ENCODE measurements around the gene HS6ST3.

HS6ST3 gene

DNA sequence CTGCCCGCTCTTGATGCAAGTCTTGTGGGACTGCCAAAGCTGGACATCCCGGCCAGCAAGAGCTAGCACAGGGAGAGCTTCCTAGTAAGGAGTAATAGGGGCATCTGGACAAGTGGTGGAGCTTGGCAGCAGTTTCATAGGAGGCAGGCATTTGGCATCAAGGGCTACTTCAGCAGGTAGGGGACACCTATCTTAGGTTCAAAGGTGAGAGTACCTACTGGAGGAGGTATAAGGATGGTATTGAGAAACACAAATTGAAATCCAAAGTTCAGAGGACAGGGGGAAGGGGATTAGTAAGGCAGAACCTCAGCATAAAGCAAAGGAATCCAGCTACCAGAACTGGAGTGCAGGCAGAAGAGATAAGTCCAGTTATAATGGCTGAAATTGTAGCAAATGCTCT, 462.7 kb downstream of the HS6ST3 start:
- no peak for DNase-seq

DNA sequence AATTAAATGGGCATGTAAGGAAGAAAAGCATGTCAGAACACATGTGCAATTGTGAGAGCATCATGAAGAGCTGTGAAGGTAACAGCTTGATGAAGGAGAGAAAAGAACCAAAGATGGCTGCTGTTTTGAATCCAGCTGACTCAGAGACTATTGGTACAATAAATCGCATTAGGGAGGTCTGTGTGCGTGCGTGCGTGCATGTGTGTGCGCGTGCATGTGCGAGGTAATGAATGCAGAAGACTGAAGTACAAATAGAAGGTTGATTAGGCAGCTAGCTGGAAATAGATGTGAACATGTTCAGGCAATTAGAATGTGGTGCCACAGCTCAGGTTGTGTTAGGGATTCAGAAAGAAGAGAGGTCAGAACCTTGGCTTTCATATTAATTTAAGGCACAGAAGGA, 463.9 kb downstream of the HS6ST3 start:
- no peak for DNase-seq

DNA sequence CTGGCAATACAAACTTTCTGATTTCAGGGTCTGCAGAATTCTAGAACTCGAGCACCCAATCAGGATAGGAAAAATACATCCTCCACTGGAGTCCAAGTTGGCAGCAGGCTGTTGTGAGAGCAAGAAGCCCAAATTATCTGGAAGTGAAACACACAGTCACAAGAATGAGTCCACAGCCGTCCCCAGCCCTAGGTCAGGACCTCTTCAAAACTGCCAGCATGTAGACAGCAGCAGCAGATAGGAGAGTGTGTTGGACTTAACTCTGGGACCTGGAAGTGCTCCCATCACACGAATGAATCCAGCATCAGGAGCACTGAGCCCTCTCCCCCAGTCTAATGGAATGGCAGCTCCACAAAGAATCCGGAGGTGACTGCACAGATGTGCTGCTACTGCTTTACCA, 483.7 kb downstream of the HS6ST3 start:
- DNase-seq: no peak

GRCh38 chr13:96575423-96576320, 485.8 kb downstream of the HS6ST3 start:
- no peak for DNase-seq

DNA sequence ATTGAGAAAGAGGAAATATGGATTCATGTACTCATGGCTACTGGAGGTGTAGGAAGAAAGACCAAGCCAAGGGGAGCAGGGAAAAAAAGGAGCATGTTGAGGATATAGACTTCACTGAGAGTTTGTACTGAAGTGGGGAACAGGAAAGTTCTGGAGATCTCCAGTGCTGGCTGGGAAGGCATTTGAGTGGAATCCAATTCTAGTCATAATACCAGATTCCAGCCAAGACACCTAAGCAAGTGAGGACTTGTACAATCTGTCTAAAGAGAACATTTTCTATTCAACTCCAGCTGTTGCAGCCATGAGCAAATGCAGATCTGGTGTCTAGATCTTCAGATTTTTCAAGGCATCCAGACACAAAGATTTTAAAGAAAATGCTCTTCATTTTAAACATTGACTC, 491.8 kb downstream of the HS6ST3 start:
- no peak for DNase-seq

DNA sequence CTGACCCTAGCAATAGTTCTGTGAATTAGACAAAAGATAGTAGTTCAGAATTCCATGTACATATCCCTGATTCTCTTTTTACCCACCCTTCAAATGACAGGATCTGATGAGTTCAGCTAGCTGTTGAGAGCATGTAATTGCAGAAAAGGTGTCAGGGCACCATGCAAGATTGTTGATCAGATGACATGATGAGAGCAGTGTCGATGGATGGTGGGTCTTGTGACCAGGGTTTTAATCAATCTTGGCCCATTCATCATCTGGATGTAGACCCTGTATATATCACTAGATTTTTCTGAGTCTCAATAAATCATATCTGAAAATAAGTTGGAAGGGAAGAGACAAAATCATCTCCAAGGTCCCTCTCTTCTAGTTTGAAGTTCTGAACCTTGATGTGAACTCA, 525.3 kb downstream of the HS6ST3 start:
- DNase-seq: no peak

GRCh38 chr13:96617528-96617927, 527.6 kb downstream of the HS6ST3 start:
- no peak for DNase-seq

- no peak for DNase-seq
Measured at GRCh38 chr13:96621634-96622183, 531.8 kb downstream of the HS6ST3 start.

GRCh38 chr13:96629331-96629730, 539.4 kb downstream of the HS6ST3 start:
- DNase-seq: no peak

DNA sequence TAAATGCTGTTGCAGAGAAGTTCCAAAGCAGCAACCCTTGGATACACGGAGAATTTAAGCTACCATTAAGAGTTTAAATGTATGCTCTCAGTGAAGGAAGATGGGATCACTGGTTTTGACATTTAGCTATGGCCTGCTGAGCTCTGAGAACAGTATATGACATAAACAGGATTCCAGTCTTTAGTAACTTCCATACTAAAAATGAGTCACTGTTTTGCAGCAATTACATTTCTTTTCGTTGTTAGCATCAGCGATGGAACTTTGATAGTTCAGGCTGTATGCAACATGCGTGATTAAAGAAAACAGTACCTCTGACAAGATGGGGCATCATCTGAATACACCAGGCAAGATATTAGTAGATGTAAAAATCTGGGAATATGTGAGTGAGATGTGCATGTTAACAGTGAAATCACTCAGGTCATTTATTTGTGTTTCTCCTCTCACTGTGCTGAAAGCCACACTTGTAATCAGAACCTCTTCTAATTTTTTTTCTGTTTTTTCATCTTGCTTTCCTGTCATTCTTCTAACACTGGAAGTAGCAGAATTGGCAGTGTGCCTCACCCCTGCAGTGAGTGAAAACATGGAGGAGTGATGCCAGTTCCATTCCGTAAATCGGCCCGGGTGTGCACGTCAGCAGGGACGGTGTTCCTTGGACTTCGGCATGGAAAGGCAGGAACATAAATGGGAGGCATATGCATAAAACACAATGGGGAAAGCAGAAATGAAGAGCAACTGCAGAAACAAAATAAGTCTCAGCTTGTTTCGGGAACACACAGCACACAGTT, 542.8 kb downstream of the HS6ST3 start:
- DNase-seq: no peak

DNA sequence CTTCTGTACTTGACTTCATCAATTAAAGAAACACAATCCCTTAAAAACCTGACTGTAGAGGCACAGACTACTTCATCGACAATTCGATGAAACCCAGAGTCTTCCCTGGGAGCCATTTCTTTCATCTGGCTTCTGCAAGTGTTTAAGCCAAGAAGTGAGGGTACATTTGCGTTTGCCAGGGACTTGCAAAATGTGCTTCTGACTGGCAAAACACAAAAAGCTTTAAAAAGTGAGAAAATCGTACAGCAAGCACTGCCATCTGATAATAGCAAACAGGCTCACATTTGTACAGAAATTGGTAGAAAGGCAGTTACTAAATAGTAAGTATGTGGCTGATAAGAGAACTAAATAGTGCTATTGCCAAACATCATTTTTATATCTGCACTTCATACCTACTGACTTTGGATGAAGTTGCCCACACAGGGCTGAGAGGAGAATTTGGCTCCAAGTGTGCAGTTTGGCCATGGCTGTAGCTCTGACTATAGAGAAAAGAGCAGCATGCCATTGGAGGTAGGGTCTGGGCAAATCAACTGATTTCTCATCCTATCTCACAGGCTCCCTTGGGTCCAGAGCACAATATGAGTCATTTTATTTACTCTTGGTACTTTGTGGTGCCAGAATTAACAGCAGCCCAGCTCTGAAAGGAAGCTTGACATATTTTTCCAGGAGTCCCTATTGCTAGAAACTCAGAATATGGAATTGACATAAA, 546.2 kb downstream of the HS6ST3 start:
- DNase-seq: no peak

- no peak for DNase-seq
Measured at GRCh38 chr13:96637039-96637438, 547.1 kb downstream of the HS6ST3 start.

- no peak for DNase-seq
Measured at GRCh38 chr13:96646101-96646500, 556.2 kb downstream of the HS6ST3 start.

DNA sequence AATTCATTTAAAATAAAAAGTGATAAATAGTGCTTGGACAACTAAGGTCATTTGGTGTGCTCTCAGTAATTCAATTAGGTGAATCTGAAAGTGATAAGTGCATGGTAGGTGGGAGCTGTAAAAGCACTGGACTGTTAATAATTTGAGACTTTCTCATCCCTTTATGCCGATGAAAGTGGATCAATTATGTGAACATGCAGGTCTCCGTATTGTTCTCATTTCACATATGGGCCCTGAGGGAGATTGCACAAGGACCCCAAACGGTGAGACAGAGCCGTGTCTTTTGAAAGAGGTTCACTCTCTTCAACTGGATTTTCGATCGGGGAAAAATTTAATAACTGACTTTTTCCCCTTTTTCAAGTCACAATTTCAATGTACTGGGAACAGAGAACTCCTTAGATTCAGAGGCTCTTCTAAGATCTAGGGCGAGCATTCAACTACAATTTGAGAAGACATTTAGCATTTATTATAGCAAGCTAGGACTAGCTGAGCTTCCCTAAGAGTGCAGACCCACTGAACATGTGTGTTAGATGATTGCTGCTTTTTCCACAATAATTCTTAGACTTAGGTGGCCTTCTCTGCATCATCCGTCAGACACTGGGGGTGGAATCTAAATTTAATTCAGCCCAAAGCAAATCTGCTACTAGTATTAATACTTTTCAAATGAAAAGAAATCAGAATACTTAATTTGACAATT, 556.8 kb downstream of the HS6ST3 start:
- no peak for DNase-seq

DNA sequence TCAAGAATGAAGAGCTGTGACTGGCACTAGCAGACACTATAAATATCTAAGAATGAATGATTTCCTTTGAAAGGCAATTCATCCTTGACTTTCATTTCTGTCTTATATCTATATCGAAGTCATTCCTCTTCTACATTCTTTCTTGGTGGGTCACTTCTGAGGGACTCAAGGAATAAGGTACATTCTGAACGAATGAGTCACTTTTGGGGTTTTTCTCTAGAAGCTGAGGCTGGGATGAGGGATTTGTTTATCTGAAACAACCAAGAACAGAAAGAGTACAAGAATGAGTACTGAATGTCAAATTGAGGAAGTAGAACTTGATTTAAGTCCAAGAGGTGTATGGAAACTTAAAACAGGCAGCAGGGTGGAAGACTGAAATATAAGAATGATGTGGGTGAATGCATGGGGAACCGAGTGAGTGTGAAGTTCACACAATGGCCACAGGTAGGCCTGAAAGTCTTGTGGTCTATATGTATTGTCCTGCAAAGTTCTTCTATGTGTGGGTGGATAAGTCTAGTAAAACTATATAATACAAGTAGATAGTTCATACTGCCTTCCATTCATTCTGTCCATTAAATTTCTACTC, 560.5 kb downstream of the HS6ST3 start:
- no peak for DNase-seq

DNA sequence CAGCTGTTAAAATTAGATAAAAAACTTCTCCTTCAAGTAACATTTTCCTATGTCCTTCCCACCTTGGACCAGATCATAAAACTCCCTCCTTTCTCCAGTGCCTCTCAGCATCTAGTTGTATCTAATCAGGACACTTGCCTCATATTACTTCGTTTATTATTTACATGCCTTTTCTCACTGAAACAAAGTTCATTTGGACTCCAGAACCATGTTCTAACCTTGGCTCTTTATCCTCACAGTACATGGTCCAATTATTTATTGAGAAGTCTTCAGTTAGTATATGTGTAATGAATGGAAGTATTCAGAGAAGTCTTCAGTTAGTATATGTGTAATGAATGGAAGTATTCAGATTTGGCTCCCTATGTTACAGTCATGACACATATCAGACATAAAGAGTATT, 561.7 kb downstream of the HS6ST3 start:
- no peak for DNase-seq

GRCh38 chr13:96652506-96652905, 562.6 kb downstream of the HS6ST3 start:
- DNase-seq: no peak

DNA sequence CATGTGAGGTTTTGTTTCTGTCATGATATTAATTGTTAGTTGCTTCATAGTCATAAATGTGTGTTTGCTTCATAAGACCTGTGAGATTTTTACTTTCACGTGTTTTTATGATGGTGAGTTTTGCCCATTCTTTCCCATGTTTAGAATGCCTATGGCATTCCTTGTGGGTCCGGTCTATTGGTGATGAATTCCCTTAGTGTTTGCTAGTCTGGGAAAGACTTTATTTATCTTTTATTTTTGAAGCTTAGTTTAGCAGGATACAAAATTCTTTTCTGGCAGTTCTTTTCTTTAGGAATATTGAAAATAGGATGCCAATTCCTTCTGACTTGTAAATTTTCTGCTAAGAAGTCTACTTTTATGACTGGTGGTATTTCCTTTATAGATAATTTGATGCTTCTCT, 571.7 kb downstream of the HS6ST3 start:
- DNase-seq: no peak

GRCh38 chr13:96662036-96662435, 572.1 kb downstream of the HS6ST3 start:
- no peak for DNase-seq

GRCh38 chr13:96667294-96668018, 577.5 kb downstream of the HS6ST3 start:
- DNase-seq: no peak

DNA sequence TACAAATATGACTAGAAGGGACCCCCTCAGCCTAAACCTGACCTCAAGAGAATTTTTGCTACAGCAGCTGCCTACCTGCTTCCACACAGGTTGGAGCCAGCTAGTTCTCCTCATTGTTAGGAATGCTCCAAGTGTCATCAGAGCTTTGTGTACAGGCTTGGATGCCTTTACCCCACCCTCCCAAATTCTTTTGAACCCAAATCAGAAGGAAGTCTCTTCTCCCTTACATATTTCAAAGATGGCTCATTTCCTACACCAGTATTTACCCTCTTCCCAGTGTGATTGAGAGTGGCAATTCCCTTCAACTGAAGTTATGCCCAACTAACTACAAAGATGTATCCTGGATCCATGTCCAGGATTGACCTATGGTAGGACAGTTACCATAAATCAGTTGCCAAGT, 581.2 kb downstream of the HS6ST3 start:
- no peak for DNase-seq
